ENCODE data around the gene MRPS31.
"Not testable (repeated sequence)": the region's sequence is repeated elsewhere in the genome, so short reads cannot be mapped to it uniquely, and the experiment has no call there.

MRPS31 gene

GRCh38 chr13:40789275-40790153 lies 18.5 kb upstream of the MRPS31 start, which contains the start of gene SLC25A15:
Gene SLC25A15 (plus strand): TSS chr13:40789611. CDS start chr13:40793227, 3,616 bp downstream.
- DNase-seq (ENCODE audit: low spot score), result peak; percentile 66

- DNase-seq (ENCODE audit: low spot score), result not testable (repeated sequence)
These were observed 17.7 kb upstream of the MRPS31 start for GRCh38 chr13:40788540-40789274.

- no peak for DNase-seq (ENCODE audit: low spot score)
These were observed 16.1 kb upstream of the MRPS31 start for GRCh38 chr13:40787062-40787461.

DNA sequence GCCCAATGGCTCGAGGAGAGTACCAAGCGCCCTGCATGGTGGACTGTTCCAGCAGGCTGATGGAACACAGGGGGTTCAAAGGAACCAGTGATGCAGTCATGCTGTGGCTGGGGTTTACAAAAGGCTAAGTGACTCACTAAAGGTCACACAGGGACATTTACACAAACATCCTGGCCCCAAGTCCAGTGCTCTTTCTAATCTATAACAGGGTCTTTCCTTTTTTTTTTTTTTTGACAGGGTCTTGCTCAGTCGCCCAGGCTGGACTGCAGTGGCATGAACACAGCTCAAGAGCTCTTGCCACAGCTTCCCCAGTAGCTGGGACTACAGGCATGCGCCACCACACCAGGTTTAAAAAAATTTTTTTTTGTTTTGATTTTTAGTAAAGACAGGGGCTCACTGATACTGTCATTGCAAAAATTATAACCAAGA lies 15.6 kb upstream of the MRPS31 start:
- DNase-seq (ENCODE audit: low spot score), result no peak

- no peak for DNase-seq (ENCODE audit: low spot score)
These were observed 13.6 kb upstream of the MRPS31 start for GRCh38 chr13:40784540-40784939.

DNA sequence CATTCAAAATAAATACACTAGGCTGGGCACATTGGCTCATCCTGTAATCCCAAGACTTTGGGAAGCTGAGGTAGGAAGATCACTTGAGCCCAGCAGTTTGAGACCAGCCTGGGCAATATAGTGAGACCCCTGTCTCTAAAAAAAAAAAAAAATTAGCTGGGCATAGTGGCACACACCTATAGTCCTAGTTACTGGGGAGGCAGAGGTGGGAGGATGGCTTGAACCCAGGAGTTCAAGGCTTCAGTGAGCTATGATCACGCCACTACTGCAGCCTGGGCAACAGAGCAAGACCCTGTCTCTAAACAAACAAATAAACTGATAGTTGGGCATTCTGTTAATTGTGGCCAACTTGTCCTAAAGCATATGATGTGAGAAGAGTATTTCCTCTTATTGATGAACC lies 12.0 kb upstream of the MRPS31 start:
- not testable (repeated sequence) for DNase-seq (ENCODE audit: low spot score)

GRCh38 chr13:40781717-40782116 lies 10.7 kb upstream of the MRPS31 start:
- no peak for DNase-seq (ENCODE audit: low spot score)

GRCh38 chr13:40780822-40781401 lies 9.9 kb upstream of the MRPS31 start:
- no peak for DNase-seq (ENCODE audit: low spot score)

GRCh38 chr13:40779796-40780285 lies 8.9 kb upstream of the MRPS31 start:
- DNase-seq (ENCODE audit: low spot score), result no peak

DNA sequence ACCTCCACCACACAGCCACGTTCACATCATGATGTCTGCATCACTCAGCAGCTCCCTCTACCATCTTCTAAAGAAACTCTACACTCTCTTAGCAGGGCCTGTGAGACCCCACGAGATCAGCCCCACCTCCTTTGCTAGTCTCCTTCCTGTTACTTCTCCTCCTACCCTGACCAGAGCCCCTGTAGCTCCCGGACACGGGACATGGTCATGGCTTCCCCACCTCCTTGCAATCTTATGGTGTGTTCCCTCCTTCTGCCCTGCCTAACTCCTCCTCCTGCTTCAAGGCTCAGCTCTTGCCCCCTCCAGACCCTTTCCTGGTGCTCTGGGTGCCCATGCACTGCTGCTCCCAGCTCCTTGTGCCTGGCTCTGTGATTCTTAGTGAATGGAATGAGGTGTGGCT lies 8.1 kb upstream of the MRPS31 start:
- no peak for DNase-seq (ENCODE audit: low spot score)

DNA sequence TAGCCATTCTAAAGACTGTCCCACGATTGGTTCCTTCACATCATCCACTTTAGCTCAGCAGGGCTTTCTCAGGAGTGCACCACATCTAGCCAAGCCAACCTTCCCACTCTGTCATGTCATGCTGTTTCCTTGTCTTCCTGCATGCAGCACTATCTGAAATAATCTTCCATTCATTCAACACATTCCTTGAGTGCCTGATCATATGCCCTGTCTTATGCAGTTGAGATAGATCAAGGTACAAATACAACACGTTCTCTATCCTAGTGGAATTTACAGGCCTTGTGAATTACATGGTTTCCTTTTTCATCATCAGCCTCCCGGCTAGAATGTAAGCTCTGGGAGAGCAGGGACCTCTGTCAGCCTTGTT lies 6.8 kb upstream of the MRPS31 start:
- no peak for DNase-seq (ENCODE audit: low spot score)

GRCh38 chr13:40777166-40777808 lies 6.3 kb upstream of the MRPS31 start:
- DNase-seq (ENCODE audit: low spot score), result peak; percentile 53

- DNase-seq (ENCODE audit: low spot score), result peak; percentile 87
These were observed 5.7 kb upstream of the MRPS31 start for GRCh38 chr13:40776681-40777165.

- DNase-seq (ENCODE audit: low spot score), result peak; percentile 30
These were observed 5.2 kb upstream of the MRPS31 start for GRCh38 chr13:40776232-40776631.

GRCh38 chr13:40774672-40775071 lies 3.7 kb upstream of the MRPS31 start:
- DNase-seq (ENCODE audit: low spot score), result no peak

DNA sequence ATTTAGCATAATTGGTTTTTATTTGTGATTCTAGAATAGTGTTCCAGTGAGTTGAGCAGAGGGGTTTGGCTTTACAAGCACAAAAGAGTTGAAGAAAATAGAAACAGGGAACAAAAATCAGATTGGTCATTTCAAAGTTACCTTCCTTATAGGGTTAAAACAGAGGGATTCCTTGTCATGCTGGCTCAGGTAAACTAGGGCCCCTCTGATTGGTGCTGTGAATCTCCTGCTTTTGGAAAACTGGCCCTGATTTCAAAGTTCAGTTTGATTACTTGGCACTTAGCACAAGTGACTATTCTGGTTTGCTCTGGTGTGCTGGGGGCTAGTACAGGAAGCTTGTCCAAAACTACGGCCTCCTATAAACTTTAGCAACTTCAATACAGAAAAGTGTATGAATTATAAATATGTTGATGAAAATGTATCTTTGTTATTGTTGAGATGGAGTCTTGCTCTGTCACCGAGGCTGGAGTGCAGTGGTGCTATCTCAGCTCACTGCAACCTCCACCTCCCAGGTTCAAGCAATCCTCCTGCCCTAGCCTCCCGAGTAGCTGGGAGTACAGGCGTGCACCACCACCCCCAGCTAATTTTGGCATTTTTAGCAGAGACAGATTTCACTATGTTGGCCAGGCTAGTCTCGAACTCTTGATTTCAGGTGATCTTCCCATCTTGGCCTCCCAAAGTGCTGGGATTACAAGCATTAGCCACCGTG lies 1.9 kb upstream of the MRPS31 start:
- DNase-seq (ENCODE audit: low spot score), result no peak

GRCh38 chr13:40770609-40770933 lies 419 bp downstream of the MRPS31 start:
- no peak for DNase-seq (ENCODE audit: low spot score)

DNA sequence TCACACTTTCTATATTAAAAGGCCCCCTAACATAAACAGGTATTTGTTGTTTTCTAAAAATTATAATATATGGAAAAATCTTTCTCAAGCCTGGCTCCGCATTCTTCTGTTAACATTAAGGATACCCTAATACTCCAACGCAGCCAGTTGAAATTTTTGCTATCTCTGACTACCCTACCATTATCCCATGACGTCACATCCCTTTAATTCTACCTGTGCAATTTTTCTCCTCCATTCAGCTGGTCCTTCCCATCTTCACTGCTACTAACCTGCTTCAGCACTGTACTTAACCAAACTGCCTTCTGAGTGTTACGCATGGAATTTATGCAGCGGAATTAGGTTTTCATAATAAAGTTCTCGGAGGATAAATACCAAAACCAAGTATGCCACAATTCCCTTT lies 1.0 kb downstream of the MRPS31 start:
- DNase-seq (ENCODE audit: low spot score), result no peak

DNA sequence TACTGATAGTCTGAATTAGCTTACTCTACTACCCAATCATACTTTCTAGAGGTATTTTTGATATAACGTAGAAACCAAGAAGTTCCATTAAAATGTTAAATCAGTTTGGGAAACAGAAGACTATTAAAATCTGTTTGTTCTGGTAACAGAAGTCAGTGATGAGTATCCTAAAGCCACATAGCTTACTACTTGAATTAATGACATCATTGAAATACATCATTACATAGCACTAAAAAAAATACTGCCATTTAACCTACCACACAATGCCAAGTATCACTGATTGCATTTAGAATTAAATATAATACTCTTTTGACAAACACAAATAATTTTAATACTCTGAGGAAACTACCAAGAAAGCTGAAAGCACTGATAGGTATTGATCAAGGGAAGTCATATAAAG lies 5.4 kb downstream of the MRPS31 start:
- no peak for DNase-seq (ENCODE audit: low spot score)

GRCh38 chr13:40764587-40765403 lies 6.2 kb downstream of the MRPS31 start:
- DNase-seq (ENCODE audit: low spot score), result no peak

- DNase-seq (ENCODE audit: low spot score), result no peak
These were observed 8.1 kb downstream of the MRPS31 start for GRCh38 chr13:40762849-40763248.

Measured in CD4-positive, alpha-beta T cell treated with Interleukin-6 at 100 ng/mL for 8 hours (primary cell).